ENCODE data around the gene TAOK1. TPM values are rescaled to one million over a fixed set of nuclear protein-coding genes. Genes with fewer than 3 reads are reported as not detected.

Gene TAOK1
- total RNA-seq, 1 experiment from 2014 or later, result 87.7 TPM

DNA sequence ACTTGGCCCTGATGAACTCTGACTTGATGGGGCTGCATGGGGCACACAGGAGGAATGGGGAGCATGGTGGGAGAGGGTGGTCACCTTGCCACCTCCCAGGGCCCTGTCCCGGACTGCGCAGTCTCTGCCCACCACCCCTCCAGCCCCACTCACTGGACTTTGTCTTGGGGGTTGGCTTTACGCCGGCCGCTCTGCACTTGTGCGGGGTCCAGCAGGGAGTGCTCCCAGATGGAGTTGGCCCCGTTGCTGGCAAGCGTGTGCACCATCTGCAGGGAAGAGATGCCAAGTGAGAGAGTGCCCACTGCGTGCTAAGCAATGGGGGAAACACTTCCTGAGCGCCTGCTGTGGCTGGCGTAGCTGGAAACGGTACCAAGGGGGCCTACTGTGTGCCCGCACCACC lies 192.6 kb downstream of the TAOK1 start:
- POLR2A ChIA-PET, result no interaction called here
- Histone ChIP-seq H3K4me3 (ENCODE audit: low read depth, low read length) (no peak overlapping the region), H3K9me3 (no peaks in the 10 kb centered on the region), H3K4me1 (no peaks in the 10 kb centered on the region), H3K27me3 (replicated peaks; ENCODE audit: control insufficient read depth, insufficient read depth, low read length) (no peaks in the 10 kb centered on the region), H3K36me3 (ENCODE audit: control insufficient read depth, insufficient read depth, low read length) (peaks cover 4% of the 10 kb centered on the region)
- TF ChIP-seq, protein P1, sequence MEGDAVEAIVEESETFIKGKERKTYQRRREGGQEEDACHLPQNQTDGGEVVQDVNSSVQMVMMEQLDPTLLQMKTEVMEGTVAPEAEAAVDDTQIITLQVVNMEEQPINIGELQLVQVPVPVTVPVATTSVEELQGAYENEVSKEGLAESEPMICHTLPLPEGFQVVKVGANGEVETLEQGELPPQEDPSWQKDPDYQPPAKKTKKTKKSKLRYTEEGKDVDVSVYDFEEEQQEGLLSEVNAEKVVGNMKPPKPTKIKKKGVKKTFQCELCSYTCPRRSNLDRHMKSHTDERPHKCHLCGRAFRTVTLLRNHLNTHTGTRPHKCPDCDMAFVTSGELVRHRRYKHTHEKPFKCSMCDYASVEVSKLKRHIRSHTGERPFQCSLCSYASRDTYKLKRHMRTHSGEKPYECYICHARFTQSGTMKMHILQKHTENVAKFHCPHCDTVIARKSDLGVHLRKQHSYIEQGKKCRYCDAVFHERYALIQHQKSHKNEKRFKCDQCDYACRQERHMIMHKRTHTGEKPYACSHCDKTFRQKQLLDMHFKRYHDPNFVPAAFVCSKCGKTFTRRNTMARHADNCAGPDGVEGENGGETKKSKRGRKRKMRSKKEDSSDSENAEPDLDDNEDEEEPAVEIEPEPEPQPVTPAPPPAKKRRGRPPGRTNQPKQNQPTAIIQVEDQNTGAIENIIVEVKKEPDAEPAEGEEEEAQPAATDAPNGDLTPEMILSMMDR (IDR thresholded peaks at IDR 0.05; ENCODE audit: insufficient read depth in 1 of 2, low read depth in 1 of 2, low read length in 1 of 2, severe bottlenecking in 1 of 2, unreplicated experiment in 1 of 2), result no peak
- Mint-ChIP-seq H3K9me3 (ENCODE audit: unreplicated experiment) (no peaks in the 10 kb centered on the region), H3K4me3 (ENCODE audit: unreplicated experiment) (no peak overlapping the region), H3K27ac (ENCODE audit: unreplicated experiment) (no peak overlapping the region), H3K27me3 (ENCODE audit: insufficient read depth, unreplicated experiment) (no peaks in the 10 kb centered on the region), H3K4me1 (ENCODE audit: low read depth, unreplicated experiment) (no peaks in the 10 kb centered on the region), H3K36me3 (ENCODE audit: insufficient read depth, unreplicated experiment) (peaks cover 12% of the 10 kb centered on the region)
- DNase-seq, result no peak
- CTCF ChIA-PET, result no interaction called here
- BruUV-seq (replicated peaks), result no TSS peak
- intact Hi-C loops (cut with micrococcal nuclease; ENCODE audit: unreplicated experiment), result no loop called here

DNA sequence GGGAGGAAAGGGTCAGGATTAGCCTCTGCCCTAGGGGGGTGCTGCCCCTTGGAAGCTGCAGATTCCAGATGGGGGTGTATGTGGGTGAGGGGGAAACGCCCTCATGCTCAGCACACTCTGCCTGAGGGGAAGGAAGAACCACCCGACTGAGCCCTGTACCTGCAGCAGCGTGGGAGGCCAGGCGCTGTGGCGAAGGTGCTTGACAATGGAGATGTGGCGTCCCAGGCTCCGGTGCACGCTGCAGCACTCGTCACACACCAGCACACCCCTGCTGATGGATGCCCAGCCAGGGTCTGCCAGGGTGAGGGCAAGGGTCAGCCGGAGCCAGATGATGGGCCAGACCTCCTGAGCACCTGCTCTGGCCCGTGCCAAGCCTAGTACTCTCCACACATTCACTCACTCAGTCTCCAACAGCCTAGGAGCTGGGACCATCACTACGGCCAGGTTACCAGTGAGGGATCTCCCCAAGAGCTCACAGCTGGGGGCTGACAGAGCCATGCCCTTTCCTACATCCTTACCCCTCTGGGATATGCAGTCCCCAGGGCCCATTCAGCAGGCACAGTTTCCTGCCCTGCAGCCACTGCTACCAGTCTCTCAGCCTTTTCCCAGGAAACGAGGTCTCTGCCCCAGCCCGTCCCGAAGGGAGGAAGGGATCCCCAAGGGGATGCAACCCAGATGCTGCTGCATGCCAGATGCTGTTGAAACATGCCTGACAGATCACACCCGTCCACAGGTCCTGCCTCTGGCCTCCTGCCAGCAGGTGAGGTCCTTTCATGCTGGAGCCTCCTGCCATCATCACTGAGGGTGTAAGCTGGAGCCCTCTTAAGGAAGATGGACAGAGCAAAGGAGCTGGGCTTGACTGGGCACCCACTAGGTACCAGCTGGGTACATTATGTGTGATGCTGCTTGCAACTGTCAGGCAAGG lies 193.4 kb downstream of the TAOK1 start:
- Mint-ChIP-seq H3K9me3 (ENCODE audit: unreplicated experiment) (no peaks in the 10 kb centered on the region), H3K27ac (ENCODE audit: unreplicated experiment) (no peak overlapping the region), H3K4me1 (ENCODE audit: low read depth, unreplicated experiment) (no peaks in the 10 kb centered on the region), H3K27me3 (ENCODE audit: insufficient read depth, unreplicated experiment) (no peaks in the 10 kb centered on the region), H3K36me3 (ENCODE audit: insufficient read depth, unreplicated experiment) (peaks cover 12% of the 10 kb centered on the region), H3K4me3 (ENCODE audit: unreplicated experiment) (no peak overlapping the region)
- H3K36me3 ChIP-seq (ENCODE audit: control insufficient read depth, insufficient read depth, low read length), result peaks cover 4% of the 10 kb centered on the region
- TF ChIP-seq, protein P1 (IDR thresholded peaks at IDR 0.05; ENCODE audit: insufficient read depth in 1 of 2, low read depth in 1 of 2, low read length in 1 of 2, severe bottlenecking in 1 of 2, unreplicated experiment in 1 of 2), result no peak
- ChIA-PET POLR2A (no interaction called here), CTCF (interaction anchor here (0.6 to 1.0 kb wide), 2 partner anchors 8 to 9 kb away, joined by 3 read pairs; no protein-coding TSS in a partner anchor)
- no peak for DNase-seq
- no peak overlapping the region for H3K4me3 ChIP-seq (ENCODE audit: low read depth, low read length)
- no TSS peak for BruUV-seq (replicated peaks)
- H3K27me3 ChIP-seq (replicated peaks; ENCODE audit: control insufficient read depth, insufficient read depth, low read length), result no peaks in the 10 kb centered on the region
- intact Hi-C loops (cut with micrococcal nuclease; ENCODE audit: unreplicated experiment), result no loop called here
- no peaks in the 10 kb centered on the region for H3K9me3 ChIP-seq
- 0 out of 2 replicates have a peak, but pooled peaks cover 7% of the 10 kb centered on the region for H3K4me1 ChIP-seq

DNA sequence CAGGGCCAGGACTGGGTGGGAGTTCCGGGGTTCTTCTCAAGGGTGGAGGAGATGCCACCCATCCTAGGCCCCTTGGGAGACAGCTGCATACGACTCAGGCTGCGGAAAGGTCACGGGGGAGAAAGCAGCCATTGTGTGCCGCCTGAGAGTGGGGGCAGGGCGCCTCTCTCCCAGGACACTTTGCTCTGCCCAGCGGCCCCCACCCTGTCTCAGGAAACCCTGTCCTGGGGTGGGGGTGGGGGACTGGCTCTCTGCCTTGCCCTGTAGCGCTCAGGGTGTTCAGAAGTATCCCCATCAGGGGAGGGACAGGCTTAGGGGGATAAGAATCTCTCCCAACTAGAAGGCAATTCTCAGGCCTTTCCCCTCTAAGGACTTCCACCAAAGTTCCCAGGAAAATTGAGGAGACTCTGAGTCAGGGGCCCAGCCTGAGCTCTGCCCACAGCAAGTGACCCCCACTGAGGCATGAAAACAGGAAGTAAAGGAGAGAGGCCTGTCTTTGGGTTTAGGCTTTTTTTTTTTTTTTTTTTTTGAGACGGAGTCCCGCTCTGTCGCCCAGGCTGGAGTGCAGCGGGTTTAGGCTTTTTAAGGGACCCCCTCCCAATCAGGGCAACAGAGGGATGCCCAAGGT lies 194.4 kb downstream of the TAOK1 start:
- H3K36me3 ChIP-seq (ENCODE audit: control insufficient read depth, insufficient read depth, low read length), result peaks cover 4% of the 10 kb centered on the region
- H3K27me3 ChIP-seq (replicated peaks; ENCODE audit: control insufficient read depth, insufficient read depth, low read length), result no peaks in the 10 kb centered on the region
- intact Hi-C loops (cut with micrococcal nuclease; ENCODE audit: unreplicated experiment), result no loop called here
- CTCF ChIA-PET, result interaction anchor here (1.3 kb wide), 1 partner anchor 28 kb away, joined by 4 read pairs; no protein-coding TSS in a partner anchor
- H3K9me3 ChIP-seq, result no peaks in the 10 kb centered on the region
- H3K4me1 ChIP-seq, result 0 out of 2 replicates have a peak, but pooled peaks cover 7% of the 10 kb centered on the region
- BruUV-seq (replicated peaks), result no TSS peak
- DNase-seq, result no peak
- peaks cover 12% of the 10 kb centered on the region for H3K36me3 Mint-ChIP-seq (ENCODE audit: insufficient read depth, unreplicated experiment)
- POLR2A ChIA-PET, result no interaction called here
- H3K4me3 Mint-ChIP-seq (ENCODE audit: unreplicated experiment), result no peak overlapping the region
- TF ChIP-seq, protein P1 (IDR thresholded peaks at IDR 0.05; ENCODE audit: insufficient read depth in 1 of 2, low read depth in 1 of 2, low read length in 1 of 2, severe bottlenecking in 1 of 2, unreplicated experiment in 1 of 2), result no peak
- no peak overlapping the region for H3K27ac Mint-ChIP-seq (ENCODE audit: unreplicated experiment)
- H3K9me3 Mint-ChIP-seq (ENCODE audit: unreplicated experiment), result no peaks in the 10 kb centered on the region
- no peak overlapping the region for H3K4me3 ChIP-seq (ENCODE audit: low read depth, low read length)
- no peaks in the 10 kb centered on the region for H3K27me3 Mint-ChIP-seq (ENCODE audit: insufficient read depth, unreplicated experiment)
- H3K4me1 Mint-ChIP-seq (ENCODE audit: low read depth, unreplicated experiment), result no peaks in the 10 kb centered on the region
